HCT116 (cell line): ENCODE results near the gene TMEM131.

Experiments
- CTCF ChIP-seq, 3 experiments: fragments of 200-600 bp in 1 of 3; sonication (generic) in 1 of 3; IDR thresholded peaks in 2 of 3; conservative IDR thresholded peaks in 1 of 3; 2 replicates each; pipeline ENCODE4 v1.5.1; 2012 to 2017; ENCODE audit warnings: low read depth in 2 of 3, low read length in 2 of 3, antibody characterized with exemption in 1 of 3, borderline replicate concordance in 1 of 3, control low read depth in 1 of 3, mild to moderate bottlenecking in 1 of 3, mixed read lengths in 1 of 3, mixed run types in 1 of 3, moderate library complexity in 1 of 3; ENCODE audit not compliant: insufficient read depth in 1 of 3
- POLR2A ChIP-seq: IDR thresholded peaks from 2 replicates; pipeline ENCODE4 v1.7.0; 2011; ENCODE audit warnings: borderline replicate concordance; ENCODE audit not compliant: insufficient read depth, insufficient read length; ENCODE audit errors: extremely low read depth
- POLR2AphosphoS5 ChIP-seq: IDR thresholded peaks from 2 replicates; pipeline ENCODE4 v1.6.1; 2011; ENCODE audit warnings: mild to moderate bottlenecking, low read depth, low read length, moderate library complexity
- REST ChIP-seq: IDR thresholded peaks from 2 replicates; pipeline ENCODE4 v1.6.1; 2012; ENCODE audit warnings: low read depth

- TF ChIP-seq POLR2AphosphoS5 = no peak
- no peak for TF ChIP-seq REST
- no peak for TF ChIP-seq POLR2A
- no peak for TF ChIP-seq CTCF (IDR thresholded peaks at IDR 0.05 in 2 of 3, conservative IDR thresholded peaks at IDR 0.05 in 1 of 3; ENCODE audit: borderline replicate concordance in 1 of 3, insufficient read depth in 1 of 3, low read depth in 2 of 3, low read length in 2 of 3)
Observed at GRCh38 chr2:98028101-98028561, 32.4 kb upstream of the TMEM131 start.
